HFF-Myc (cell line): ENCODE data around the gene FSHR.

ENCODE experiments used
- DNase-seq: peaks from one replicate; pipeline ENCODE4 v3.0.0-alpha.2; 2011; ENCODE audit warnings: low read depth; ENCODE audit errors: extremely low read depth
- H3K4me3 ChIP-seq: replicated peaks from 2 replicates; pipeline ENCODE4 v1.5.1; 2011; ENCODE audit warnings: low read depth, mild to moderate bottlenecking, control low read depth, low read length
- TF ChIP-seq, protein P1 (sequence below): IDR thresholded peaks from 2 replicates; pipeline ENCODE4 v1.5.1; 2012; ENCODE audit warnings: mild to moderate bottlenecking, low read depth, low read length, control low read depth; ENCODE audit errors: missing control alignments

Gene FSHR

DNA sequence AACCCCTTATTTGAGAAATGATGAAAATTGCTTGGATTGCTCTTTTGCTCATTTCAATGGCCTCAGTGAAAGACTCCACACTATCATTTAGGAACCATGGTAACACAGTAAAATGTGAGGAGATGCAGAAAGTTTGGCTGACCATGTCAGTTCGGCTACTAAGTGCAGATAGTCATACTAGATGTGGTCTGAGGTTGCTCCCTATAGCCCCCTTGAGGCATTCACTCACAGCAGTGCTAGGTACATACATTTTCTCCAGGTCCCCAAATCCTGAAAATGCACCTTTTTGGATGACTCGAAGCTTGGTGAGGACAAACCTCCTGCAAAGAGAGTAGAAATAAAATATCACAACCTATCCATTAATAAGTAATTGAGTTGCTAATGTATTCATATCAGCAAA is 86.3 kb downstream of the FSHR start:
- TF ChIP-seq, protein P1, sequence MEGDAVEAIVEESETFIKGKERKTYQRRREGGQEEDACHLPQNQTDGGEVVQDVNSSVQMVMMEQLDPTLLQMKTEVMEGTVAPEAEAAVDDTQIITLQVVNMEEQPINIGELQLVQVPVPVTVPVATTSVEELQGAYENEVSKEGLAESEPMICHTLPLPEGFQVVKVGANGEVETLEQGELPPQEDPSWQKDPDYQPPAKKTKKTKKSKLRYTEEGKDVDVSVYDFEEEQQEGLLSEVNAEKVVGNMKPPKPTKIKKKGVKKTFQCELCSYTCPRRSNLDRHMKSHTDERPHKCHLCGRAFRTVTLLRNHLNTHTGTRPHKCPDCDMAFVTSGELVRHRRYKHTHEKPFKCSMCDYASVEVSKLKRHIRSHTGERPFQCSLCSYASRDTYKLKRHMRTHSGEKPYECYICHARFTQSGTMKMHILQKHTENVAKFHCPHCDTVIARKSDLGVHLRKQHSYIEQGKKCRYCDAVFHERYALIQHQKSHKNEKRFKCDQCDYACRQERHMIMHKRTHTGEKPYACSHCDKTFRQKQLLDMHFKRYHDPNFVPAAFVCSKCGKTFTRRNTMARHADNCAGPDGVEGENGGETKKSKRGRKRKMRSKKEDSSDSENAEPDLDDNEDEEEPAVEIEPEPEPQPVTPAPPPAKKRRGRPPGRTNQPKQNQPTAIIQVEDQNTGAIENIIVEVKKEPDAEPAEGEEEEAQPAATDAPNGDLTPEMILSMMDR, result no peak
- no peak overlapping the region for H3K4me3 ChIP-seq
- no peak for DNase-seq

DNA sequence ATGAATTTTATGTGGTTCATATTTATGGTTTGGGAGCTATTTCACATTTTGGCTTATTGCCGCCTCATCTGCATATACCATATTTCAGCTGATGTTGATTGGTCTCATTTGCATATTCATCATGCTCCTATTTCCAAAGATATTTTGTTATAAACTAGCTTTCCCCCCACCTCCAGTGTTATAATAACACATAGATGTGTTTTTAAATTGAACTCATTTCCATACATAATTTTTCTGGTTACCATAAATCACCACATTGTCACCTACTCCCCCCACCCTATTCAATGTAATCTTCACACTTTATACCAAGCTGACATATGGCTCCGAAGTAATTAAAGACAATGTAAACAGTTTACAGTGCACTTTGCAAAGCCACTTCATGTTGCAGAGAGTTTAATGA is 101.2 kb downstream of the FSHR start:
- DNase-seq, result no peak
- TF ChIP-seq, protein P1, result no peak
- H3K4me3 ChIP-seq, result no peak overlapping the region

DNA sequence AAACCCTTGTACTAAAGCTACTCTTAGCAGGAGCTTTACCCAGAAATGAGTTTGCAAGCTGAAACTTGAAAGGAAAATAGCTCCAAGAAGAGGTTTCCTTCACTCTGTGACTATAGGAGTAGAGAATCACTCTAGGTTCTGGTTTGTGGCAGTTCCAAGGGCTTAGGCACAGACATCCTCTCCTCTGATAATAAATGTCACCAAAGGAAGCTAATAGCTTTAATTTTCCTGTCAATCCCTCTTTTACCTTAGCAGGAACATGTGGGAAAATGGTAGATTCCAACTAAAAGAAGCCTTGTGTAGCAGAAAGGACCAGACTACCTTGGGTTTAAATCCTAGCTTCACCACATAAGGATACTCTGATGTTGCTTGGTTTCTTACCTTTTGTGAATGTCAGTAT is 104.0 kb downstream of the FSHR start:
- DNase-seq, result no peak
- no peak overlapping the region for H3K4me3 ChIP-seq
- TF ChIP-seq, protein P1, result no peak

DNA sequence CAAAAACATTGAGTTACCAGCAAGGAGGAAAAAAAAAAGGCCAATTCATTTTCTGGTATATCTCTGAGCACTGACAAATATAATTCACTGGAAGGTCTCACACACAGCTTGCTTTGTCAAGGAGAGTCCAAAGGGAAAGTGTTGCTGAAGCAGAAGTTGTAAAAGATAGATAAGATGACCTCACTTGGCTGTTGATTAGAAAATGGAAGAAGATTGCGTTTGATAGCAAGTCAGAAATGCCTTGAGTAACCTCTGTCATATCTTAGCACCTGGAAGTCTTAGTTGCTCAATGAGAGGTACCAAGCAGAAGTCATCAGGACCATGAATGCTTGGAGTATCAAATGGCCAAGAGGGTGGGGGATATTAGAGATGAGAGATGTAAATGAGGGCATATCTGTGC is 105.2 kb downstream of the FSHR start:
- no peak overlapping the region for H3K4me3 ChIP-seq
- DNase-seq, result no peak
- TF ChIP-seq, protein P1, result no peak

DNA sequence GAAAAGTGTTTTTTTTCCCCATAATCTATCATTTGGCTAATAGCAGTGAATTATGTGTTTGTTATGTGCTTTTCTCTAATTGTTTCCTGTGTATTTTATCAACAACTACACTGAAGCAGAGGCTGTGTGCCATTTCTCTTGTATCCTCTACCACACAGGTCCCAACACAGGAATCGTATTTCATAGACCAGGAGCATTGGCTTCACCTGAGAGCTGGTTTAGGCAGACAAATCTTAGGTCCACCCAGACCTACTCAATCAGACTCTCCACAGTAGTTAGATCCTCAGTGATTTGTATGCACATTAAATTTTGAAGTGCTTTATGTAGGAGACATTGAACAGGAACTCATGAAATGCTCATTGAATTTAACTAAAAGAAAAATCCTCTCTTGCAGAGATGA is 109.2 kb downstream of the FSHR start:
- no peak for DNase-seq
- TF ChIP-seq, protein P1, result no peak
- no peak overlapping the region for H3K4me3 ChIP-seq

DNA sequence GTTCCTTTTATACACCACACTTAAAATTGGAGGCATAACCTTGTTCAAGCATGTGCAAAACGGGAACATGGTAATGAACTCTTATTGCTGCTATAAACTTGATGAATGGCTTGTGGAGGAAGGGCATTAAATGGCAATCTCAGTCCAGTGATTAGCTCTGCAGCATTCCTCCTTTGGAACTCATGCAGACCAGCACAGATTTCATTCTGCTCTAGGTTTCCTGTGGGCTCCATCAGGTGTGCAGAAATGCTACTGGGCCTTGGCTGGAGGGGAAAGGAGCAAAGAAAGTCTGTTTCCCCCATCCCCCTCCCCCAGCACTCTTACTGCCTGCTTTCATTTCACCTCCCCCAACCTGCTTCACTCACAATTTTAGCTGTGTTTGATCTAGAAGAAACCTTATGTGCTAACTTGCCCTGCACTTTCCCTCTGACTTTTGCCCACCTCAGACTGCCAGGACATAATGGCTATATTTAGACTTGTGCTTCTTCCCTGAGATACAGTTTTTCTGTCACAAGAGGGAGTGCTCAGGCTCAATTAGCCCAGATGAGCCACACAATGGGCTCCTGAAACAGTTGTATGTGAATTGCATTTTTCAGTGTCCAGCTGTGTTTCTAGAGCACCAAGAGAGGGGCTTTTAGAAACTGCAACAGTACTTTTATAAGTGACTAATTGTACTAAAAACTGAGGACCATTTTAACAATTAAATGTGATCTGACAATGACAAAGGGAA is 109.8 kb downstream of the FSHR start:
- TF ChIP-seq, protein P1, result no peak
- H3K4me3 ChIP-seq, result no peak overlapping the region
- DNase-seq, result no peak
